HG03175 (cell line): ENCODE data around the gene LPAR5.

Source experiments
- ATAC-seq: cut with Tn5 transposase; IDR thresholded peaks from one replicate; pipeline ENCODE4 v1.9.1; 2021; ENCODE audit warnings: mild to moderate bottlenecking, moderate library complexity; ENCODE audit not compliant: unreplicated experiment

Gene LPAR5

DNA sequence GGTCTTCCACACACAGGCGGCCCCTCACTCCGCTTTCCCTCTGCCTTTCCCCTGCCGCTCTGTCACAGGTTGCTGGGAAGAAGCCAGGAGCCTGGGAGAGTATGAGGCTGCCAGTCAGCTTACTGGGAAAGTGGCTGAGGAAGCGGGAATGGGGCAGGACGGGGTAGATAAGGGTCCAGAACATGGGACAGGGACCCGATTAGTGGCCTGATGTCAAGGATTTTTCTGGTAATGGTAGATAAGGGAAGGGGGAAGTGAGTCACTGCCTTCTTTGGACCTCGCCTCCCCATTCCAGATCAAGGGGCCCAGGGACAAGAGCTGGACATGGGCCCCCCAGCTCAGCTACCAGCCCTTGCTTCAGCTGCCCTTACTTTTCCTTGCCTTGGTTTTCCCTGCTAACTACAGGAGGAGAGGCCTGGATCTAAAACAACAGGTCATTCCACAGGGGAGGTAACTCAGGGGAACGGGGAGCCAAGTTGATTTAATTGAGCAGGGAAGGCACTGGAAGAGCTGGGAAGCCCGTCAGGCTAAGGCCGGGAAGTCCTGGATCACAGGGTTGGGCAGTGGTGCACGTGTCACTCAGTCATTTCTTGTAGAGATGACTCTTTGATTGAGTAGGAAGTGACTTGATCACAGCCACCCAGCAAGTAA, 3.5 kb upstream of the LPAR5 start:
- ATAC-seq = no peak

DNA sequence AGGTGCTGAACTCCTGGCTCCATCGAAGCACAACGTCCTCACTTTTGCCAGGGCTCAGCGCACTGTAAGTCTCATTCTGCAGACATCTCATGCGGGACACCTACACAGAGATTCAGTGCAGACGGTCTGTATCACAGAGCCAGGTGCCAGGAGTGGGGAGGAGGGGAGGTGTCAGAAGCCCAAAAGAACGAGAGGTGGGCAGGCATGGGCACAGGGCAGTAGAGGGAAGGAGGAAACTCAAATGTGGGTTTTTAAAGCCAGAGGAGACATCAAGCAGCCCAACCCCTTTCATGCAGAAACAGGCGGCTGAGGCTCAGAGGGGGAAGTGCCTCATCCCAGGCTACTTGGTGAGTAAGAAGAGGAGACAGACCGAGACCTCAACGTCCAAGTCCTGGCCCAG, 2.5 kb upstream of the LPAR5 start:
- no peak for ATAC-seq

DNA sequence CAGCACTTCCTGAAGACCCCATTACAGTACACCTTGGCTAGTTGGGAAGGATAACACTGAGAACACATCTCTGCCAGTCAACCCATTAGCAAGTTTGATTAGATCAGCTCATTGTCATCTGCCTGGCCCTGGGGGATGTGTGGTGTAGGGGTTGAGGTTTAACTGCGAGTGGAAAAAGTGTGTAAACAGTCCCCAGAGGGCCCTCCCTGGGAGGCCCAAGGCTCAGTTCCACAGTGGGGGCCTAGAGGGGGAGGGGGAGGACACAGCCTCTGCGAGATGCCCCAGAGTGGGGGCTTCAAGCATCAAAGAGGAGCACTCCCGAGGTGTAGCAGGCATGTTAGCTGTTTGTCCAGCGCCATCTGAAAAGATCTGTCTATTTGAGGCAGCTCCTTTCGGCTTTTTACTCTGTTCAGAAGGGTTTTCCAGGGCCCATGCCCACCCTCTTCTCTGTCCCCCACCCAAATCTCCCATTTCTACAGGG, 344 bp downstream of the LPAR5 start:
- ATAC-seq = peak; percentile 43

DNA sequence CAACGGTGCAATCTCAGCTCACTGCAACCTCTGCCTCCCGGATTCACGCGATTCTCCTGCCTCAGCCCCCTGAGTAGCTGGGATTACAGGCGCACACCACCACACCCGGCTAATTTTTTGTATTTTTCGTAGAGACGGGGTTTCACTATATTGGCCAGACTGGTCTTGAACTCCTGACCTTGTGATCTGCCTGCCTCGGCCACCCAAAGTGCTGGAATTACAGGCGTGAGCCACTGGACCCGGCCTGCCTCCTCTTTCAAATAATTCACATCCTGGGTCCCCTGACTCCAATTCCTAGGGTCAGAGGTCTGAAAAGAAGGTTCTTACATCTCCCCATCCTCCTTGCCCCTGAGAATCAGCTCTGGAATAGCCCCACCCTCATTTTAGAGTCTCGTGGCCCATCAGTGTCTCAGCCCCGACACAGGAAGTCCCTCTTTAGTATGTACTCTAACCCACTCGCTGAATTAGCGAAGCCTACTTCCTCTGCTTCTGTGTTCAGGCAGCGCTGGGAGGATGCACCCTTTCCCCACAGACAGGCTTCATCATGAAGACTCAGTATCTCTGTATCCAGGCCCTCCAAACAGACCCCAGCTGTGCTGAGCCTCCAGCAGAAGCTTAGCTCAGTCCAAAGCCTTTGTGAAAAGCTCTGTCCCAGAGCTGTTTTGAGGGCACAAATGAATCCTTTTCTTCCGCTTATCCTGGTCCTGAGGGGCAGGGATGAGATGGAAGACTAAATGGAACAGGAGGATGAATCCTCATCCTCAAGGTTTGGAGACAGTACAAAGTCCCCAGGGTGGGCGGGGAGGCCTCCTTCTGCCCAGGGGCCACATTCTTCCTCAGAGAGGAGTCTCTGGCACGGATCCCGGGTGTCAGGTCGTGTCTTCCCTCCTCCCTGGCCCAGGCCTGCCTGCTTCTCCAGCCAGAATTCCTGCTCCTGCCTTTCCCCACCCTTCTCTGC, 3.5 kb downstream of the LPAR5 start:
- peak; percentile 51 for ATAC-seq

DNA sequence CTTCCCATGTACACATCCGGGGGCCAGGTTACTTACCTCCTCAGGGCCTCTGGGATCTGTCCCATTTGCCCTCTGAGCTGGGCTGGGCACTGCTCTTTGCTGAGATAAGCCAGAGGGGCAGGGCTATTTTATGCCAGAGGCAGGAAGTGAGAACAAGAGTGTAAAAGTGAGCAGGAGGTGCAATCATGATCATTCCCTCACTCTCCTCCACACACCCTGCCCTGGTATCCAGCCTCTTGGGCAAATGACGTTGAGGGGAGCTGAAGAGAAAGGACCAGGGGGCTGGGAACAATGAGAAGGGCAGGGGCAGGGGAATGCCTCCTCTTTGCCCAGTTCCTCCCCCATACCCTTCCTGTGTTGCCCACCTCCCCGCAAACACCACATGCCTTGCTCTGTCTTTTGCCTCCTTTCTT, 4.2 kb downstream of the LPAR5 start:
- ATAC-seq = no peak

DNA sequence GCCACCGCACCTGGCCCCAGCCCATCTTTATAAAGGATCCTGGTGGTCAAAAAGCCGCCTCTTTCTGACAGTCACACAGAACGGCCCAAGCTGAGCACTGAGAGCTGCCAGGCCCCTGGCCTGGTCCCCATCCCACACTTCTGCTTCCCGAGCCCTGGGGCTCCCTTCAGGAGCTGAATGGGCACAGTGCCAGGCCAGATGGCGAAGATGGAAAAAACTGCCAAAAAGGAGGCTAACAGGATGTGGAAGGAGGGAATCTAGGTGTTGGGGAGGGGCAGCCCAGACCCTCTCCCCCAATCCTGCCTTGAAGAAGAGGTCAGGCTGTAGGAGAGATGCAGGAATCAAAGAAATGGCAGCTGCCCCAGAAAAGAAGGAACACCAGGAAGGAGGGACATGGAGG, 5.0 kb downstream of the LPAR5 start:
- no peak for ATAC-seq

DNA sequence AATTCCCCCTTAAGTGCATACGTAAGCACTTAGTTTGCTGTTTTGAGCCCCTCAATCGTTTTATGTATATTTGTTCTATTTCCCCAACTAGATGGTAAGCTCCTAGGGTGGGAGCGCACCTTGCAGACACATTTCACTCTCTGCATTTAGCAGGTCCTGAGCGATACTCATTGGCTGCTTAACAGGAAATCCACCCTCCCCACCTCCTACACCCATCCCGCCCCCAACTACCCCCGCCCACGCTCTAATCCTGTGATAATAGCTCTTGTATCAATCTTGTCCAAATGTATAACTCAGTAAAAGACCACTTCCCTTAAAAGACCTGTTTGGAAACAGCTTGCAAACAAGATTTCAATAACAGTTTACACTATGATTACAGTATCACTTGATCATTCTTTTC, 8.1 kb downstream of the LPAR5 start:
- no peak for ATAC-seq

DNA sequence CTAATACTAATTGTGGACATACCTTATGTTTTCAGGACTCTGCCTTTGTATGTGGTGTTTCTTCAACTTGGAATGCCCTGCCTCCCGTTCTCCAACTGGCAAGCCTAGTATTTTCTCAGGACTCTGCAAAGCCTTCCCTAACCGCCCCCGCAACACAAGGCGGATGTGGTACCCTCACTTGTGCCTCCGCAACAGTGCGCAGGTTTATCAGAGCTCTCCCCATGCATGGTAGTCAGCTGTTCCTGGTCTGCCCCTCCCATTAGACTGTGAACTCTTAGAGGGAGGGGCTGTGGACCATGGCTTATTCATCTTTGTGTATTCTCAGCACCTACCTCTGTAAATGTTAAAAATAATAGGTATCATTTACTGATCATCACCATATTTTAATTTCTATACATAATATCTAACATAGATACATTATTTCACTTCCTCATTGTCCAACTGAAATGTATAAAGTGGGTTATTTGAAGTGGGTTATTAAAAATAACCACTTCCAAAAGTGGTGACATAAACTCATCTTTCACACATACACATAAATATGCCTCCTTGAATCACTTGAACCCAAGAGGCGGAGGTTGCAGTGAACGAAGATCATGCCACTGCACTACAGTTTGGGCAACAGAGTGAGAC, 9.0 kb downstream of the LPAR5 start:
- ATAC-seq = no peak

DNA sequence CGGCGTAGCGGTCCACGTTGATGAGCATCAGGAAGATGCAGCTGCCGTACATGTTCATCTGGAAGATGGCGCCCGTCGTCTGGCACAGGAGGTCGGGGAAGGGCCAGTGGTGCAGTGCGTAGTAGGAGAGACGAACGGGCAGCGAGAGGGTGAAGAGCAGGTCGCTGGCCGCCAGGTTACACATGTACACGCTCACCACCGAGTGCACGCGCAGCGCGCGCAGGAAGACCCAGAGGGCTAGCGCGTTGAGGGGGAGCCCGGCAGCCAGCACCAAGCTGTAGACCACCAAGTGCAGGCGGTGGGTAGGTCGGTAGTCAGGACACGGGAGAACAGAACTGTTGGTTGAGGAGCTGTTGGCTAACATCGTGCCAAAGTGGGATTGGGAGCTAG, 14.9 kb downstream of the LPAR5 start:
- no peak for ATAC-seq

DNA sequence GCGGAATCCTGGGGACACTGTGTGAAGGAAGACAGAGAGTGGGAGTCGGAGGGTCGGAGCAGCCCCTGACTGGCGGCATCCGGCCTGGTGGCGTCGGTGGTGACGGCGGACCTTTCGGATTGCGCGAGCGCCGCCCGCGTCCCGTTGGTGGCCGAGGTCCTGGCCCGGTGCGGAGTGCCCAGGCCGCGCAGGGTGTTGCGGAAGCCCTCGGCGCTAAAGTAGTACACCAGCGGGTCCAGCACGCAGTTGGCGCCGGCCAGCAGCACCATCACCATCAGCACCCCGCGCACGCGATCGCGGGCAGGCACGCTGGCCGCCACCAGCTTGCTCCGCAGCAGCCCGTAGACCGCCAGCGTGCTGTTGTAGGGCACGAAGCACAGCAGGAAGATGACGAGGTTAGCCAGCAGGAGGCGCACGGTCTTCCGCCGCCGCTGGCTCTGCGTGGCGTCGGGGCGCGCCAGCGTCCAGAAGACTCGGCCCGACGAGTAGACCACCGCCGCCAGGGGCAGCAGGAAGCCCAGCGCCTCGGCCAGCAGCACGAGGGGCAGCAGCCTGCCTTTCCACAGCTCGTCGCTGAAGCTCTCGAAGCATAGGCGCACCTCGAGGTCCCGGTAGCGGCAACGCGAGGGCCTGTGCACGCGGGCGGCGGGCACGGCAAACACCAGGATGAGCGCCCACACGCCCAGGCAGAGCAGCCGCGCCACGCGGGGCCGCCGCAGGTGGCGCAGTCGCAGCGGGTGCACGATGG, 15.4 kb downstream of the LPAR5 start:
- ATAC-seq = no peak

DNA sequence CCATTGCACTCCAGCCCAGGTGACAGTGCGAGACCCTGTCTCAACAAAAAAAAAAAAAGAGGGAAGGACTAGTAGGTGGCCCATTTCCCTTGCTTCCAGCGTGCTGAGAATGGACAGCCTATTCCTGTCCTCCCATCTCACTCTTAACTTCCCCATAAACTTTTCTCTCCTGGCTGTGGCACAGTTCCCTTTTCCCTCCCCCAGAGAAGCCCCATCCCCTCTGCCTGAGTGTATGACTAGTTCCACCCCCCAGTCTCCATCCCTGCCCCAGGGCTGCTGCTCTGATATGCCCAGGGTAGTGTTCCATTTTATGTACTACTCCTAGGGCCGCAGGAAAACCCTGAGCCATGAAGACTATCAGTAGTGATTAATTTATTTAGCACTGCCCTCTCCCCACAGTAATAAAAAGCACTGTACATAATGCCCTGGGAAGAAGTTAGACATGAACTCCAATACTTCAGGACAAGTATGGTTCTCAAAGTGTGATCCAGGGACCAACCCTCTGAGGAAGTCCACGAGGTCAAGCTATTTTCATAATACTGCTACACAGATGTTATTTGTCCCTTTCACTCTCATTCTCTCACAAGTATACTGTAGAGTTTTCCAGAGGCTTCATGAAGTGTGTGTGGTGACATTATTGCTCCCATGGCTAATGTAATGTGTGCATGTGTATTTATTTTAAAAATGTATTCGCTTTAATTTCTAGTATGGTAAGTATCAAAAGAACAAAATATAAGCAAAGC, 17.1 kb downstream of the LPAR5 start:
- no peak for ATAC-seq

DNA sequence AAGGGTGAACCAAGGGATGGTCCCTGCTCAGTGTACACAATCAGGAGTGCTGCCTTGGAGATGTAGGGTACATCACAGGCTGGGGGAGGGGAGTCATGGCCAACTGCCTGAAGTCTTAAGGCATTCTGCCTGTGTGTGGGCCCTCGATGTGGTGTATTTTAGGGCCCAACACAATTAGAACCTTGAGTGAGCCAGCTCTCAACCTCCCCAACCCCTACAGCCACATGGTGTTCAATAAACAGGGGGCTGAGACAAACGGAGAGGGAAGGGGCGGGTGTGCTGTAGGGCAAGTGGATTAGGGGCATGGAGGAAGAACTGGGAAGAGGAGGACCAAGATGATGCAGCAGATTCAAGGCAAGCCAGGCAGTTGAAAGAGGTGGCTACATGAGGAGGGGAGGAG, 20.0 kb downstream of the LPAR5 start:
- no peak for ATAC-seq

DNA sequence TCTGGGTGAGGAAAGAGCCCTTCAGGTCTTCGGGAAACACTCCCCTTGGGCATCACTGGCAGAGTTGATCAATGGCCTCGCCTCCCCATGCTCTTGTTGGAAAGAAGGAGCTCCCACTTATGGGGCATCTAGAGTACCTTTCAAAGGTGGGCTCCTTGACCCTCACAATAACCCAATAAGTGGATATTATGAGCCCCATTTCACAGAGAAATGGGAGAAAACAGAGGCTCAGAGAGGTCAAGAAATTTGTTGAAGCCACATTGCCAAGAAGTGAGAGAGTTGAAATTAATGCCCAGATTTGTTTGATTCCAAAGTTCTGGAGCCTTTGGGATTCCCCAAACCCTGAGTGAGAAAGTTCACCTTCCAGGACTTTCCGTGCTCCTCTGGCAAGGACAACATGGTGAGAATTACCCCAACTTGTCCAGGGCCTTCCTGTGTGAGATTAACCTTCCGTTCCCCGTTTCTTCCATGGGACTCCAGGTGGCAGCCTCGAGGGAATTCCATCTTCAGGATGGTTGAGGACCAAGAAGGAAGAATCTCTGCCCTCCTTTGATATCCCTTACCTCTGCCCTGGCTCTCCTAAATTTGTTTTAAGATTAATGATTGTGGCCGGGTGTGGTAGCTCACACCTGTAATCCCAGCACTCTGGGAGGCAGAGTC, 21.1 kb downstream of the LPAR5 start:
- no peak for ATAC-seq

DNA sequence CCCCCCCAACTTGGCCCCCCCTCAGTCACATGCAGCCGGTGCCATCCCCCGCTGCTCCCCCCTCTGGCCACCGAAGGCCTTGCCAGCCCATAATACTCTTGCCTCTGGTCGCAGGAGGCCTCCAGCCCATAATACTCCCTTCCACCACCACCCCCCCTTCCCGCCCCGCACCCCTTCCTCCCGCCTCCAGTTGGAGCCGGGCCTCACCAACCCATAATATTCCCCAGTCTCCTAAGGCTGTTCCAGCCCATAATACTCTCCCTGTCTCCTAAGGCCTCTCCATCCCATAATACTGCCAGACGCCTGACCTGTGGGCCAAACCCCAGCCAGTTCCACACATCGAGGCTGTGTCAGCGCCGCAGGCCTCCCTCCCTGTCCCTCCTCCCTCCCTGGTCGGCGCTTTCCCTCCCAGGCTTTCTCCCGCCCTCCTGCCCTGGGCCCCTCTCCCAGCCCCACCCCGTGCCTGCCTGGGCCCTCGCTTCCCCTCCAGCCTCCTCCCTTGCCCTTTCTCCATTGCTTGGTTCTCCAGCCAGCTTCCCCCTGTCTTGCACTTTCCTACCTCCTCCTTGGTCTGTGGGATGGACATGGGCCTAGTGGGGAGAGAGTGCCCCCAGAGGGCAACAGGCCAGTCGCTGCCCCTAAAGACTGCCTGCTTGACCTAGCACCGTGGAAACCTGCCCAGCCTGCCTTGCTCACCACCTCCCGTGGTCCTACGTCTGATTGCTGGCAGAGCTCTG, 21.8 kb downstream of the LPAR5 start:
- no peak for ATAC-seq

DNA sequence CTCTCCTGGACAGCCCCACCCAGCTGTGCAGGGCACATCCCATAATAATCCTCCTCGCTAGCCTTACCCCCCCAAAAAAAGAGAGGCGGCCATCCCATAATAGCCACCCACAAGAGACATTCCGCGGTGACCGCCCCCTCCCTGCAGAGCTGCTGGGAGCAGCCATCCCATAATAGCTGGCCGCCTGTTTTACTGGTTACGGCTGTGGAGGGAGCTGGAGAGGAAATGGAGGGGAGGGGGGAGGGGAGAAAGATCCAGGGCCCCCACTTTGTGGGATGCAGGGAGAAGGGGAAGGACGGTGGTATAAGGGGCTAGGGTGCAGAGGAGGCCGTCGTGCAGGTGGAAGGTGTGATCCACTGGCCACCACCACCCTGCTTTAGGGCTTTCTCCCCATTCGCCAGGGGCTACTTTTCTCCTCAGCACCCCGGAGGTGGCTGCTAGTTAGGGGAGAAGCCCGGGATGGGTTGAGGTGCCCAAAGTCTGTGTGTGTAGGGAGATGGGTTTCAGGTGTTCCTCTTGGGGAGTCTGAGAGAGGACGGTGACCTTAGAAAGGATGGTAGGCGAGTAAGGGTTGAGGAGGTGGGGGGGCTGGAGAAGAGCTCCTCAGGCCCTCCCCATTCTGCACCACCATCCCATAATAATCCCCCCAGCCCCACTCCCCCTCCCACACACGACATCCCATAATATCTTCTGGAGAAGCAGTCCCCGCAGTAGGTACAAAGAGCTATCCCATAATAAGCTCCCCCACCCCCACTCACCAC, 22.6 kb downstream of the LPAR5 start:
- no peak for ATAC-seq

DNA sequence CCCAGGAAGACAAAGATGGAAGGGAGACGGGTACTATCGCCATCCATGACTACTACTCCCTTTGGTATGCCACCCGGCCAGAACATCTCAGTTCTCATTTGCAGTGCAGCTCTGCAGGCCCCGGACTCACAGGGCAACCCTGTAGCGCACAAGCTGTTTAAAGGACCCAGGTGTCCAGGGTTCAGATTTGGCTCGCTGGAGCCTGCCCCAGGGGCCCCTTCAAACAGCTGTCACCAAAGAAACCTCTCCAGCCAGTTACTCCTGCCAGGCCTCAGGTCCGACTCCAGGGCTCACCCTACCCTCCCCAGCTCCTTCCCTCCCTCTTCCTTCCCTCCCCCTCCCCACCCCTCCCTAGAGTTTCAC, 23.1 kb downstream of the LPAR5 start:
- no peak for ATAC-seq

DNA sequence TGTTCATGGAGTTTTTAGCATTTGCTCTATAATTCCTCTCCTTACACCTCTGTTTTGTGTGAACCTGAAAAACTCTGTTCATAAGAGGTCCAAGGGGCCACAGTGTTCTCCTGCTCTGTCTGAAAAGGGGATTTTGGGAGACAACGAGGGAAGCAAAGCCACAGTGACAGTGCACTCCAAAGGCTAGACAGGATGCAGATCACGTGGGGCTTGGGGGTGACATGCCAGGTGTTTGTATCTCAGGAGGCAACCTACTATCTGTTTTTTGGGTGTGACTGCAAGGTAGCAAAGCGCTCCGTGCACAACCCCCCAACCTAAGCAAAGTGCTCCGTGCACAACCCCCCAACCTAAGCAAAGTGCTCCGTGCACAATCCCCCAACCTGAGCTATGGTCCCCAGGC, 23.5 kb downstream of the LPAR5 start:
- no peak for ATAC-seq

DNA sequence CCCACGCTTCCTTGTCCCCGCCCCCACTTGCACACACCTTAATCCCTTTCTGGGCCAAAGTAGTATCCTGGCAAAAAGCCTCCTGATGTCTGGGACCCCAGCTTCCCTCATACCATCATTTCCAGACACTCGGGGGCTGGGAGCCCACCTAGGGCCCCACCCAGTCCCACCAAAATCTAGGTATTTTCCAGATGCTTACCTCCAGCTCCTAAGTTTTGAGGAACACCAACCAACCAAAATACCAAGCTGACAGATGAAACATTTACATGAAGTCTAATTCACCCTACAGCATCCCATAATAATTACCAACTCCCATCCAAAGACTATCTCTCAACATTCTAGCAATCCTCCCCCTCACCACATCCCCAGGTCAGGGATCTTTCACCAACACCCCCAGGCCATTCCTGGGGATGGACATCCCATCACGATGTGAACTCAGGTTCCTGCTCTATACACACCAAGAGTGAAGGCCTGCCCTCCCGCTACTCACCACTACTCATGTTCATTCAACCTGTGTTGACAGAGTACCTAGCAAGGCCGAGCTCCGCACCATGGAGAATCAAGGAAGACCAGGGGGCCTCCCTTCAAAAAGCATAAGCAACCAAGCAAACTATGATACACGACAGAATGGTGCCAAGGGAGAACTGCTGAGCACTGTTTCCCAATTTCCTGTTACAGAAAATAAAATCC, 27.0 kb downstream of the LPAR5 start:
- no peak for ATAC-seq
